ENCODE results near the gene ALDH1B1. TPM values are rescaled to one million over a fixed set of nuclear protein-coding genes. Genes with fewer than 3 reads are reported as not detected.
"Not testable (repeated sequence)": the region's sequence is repeated elsewhere in the genome, so short reads cannot be mapped to it uniquely, and the experiment has no call there.

The ALDH1B1 gene
- total RNA-seq, 6 donors from 2014 or later, result 2.1 to 18.0 (median 8.5) TPM

- Histone ChIP-seq H3K4me3 (no peak overlapping the region), H3K9me3 (no peaks in the 10 kb centered on the region), H3K36me3 (no peaks in the 10 kb centered on the region), H3K27me3 (no peaks in the 10 kb centered on the region), H3K27ac (no peak overlapping the region), H3K4me1 (no peaks in the 10 kb centered on the region)
- ATAC-seq (ENCODE audit: low FRiP score in 2 of 2), result no peak
- DNase-seq, result no peak
- no peak for TF ChIP-seq EP300 (IDR thresholded peaks at IDR 0.05)
- TF ChIP-seq CTCF (IDR thresholded peaks at IDR 0.05), result no peak
- TF ChIP-seq POLR2AphosphoS5 (IDR thresholded peaks at IDR 0.05), result no peak
- no peak for TF ChIP-seq POLR2A (IDR thresholded peaks at IDR 0.05)
- WGBS, 2 donors, result 63 to 74% methylated on average over 10 of the region's 10 CpGs
Measured at GRCh38 chr9:38372762-38373619, 19.5 kb upstream of the ALDH1B1 start.

- no peak for TF ChIP-seq POLR2A (IDR thresholded peaks at IDR 0.05)
- Histone ChIP-seq H3K27me3 (no peaks in the 10 kb centered on the region), H3K9me3 (no peaks in the 10 kb centered on the region), H3K4me3 (no peak overlapping the region), H3K4me1 (no peaks in the 10 kb centered on the region), H3K36me3 (no peaks in the 10 kb centered on the region), H3K27ac (no peak overlapping the region)
- DNase-seq (no peak), ATAC-seq (ENCODE audit: low FRiP score in 2 of 2) (no peak)
- 67 to 79% methylated on average over 3 of the region's 3 CpGs for WGBS, 2 donors
Measured at GRCh38 chr9:38373679-38374078, 18.8 kb upstream of the ALDH1B1 start.

- TF ChIP-seq POLR2A (IDR thresholded peaks at IDR 0.05) (no peak), POLR2AphosphoS5 (IDR thresholded peaks at IDR 0.05) (no peak), CTCF (IDR thresholded peaks at IDR 0.05) (no peak), EP300 (IDR thresholded peaks at IDR 0.05) (no peak)
- Histone ChIP-seq H3K27ac (no peak overlapping the region), H3K9me3 (no peaks in the 10 kb centered on the region), H3K36me3 (no peaks in the 10 kb centered on the region), H3K4me1 (no peaks in the 10 kb centered on the region), H3K4me3 (no peak overlapping the region), H3K27me3 (no peaks in the 10 kb centered on the region)
- no peak for DNase-seq
- ATAC-seq (ENCODE audit: low FRiP score in 2 of 2), result no peak
- WGBS, 2 donors, result 65 to 72% methylated on average over 5 of the region's 5 CpGs
Measured at GRCh38 chr9:38374847-38375571, 17.5 kb upstream of the ALDH1B1 start.

- Histone ChIP-seq H3K4me3 (no peak overlapping the region), H3K27ac (no peak overlapping the region), H3K4me1 (no peaks in the 10 kb centered on the region), H3K36me3 (no peaks in the 10 kb centered on the region), H3K9me3 (no peaks in the 10 kb centered on the region), H3K27me3 (no peaks in the 10 kb centered on the region)
- TF ChIP-seq CTCF (IDR thresholded peaks at IDR 0.05), result no peak
- TF ChIP-seq POLR2A (IDR thresholded peaks at IDR 0.05), result no peak
- TF ChIP-seq EP300 (IDR thresholded peaks at IDR 0.05), result no peak
- TF ChIP-seq POLR2AphosphoS5 (IDR thresholded peaks at IDR 0.05), result no peak
- peak in 1 of 2 donors; percentile 23 for DNase-seq
- WGBS, 2 donors, result 73 to 77% methylated on average over 10 of the region's 10 CpGs
- ATAC-seq (ENCODE audit: low FRiP score in 2 of 2), result no peak
Measured at GRCh38 chr9:38375572-38375963, 16.9 kb upstream of the ALDH1B1 start.

- no peak overlapping the region for H3K4me3 ChIP-seq
- no peaks in the 10 kb centered on the region for H3K4me1 ChIP-seq
- ATAC-seq (ENCODE audit: low FRiP score in 2 of 2) (no peak), DNase-seq (no peak)
- H3K27me3 ChIP-seq, result no peaks in the 10 kb centered on the region
- 64 to 68% methylated on average over 9 of the region's 9 CpGs for WGBS, 2 donors
- no peak overlapping the region for H3K27ac ChIP-seq
- TF ChIP-seq EP300 (IDR thresholded peaks at IDR 0.05) (no peak), POLR2AphosphoS5 (IDR thresholded peaks at IDR 0.05) (no peak), POLR2A (IDR thresholded peaks at IDR 0.05) (no peak), CTCF (IDR thresholded peaks at IDR 0.05) (no peak)
- H3K9me3 ChIP-seq, result no peaks in the 10 kb centered on the region
- no peaks in the 10 kb centered on the region for H3K36me3 ChIP-seq
Measured at GRCh38 chr9:38376021-38376670, 16.4 kb upstream of the ALDH1B1 start.

GRCh38 chr9:38377336-38378083 is 15.0 kb upstream of the ALDH1B1 start:
- DNase-seq, result peak in 1 of 2 donors; percentile 75
- H3K4me1 ChIP-seq; ATAC-seq (ENCODE audit: low FRiP score in 2 of 2); H3K27ac ChIP-seq; H3K36me3 ChIP-seq; H3K4me3 ChIP-seq; H3K27me3 ChIP-seq; H3K9me3 ChIP-seq: not testable (repeated sequence)
- 93 to 99% methylated on average over 19 to 24 of the region's 42 CpGs for WGBS, 2 donors

All from upper lobe of left lung (tissue), 6 donors.